ENCODE results near the gene B3GNT5. TPM values are rescaled to one million over a fixed set of nuclear protein-coding genes. Genes with fewer than 3 reads are reported as not detected.

The B3GNT5 gene
- total and polyA plus RNA-seq, 10 of the 15 experiments (the other 5 are each of a cell fraction or from before 2014, with no cell fraction given), result 0.24 to 1.1 (median 0.48) TPM

DNA sequence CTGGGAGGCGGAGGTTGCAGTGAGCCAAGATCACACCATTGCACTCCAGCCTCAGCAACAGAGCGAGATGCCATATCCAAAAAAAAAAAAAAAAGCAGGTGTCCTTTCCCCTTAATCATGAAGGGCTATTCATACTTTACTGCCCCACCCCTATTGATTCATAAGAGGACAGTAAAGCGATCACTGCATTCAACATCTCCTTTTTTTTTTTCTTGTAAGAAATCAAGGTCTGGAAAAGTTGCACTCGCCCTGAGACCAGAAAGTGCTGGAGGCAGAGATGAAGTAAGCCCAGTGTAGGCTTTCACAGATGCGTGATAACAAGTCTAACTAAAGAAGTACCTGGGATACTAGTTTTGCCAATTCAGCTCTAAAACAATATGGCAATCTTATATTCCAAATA, 24.2 kb downstream of the B3GNT5 start (continued):
- TF ChIP-seq, protein P1, sequence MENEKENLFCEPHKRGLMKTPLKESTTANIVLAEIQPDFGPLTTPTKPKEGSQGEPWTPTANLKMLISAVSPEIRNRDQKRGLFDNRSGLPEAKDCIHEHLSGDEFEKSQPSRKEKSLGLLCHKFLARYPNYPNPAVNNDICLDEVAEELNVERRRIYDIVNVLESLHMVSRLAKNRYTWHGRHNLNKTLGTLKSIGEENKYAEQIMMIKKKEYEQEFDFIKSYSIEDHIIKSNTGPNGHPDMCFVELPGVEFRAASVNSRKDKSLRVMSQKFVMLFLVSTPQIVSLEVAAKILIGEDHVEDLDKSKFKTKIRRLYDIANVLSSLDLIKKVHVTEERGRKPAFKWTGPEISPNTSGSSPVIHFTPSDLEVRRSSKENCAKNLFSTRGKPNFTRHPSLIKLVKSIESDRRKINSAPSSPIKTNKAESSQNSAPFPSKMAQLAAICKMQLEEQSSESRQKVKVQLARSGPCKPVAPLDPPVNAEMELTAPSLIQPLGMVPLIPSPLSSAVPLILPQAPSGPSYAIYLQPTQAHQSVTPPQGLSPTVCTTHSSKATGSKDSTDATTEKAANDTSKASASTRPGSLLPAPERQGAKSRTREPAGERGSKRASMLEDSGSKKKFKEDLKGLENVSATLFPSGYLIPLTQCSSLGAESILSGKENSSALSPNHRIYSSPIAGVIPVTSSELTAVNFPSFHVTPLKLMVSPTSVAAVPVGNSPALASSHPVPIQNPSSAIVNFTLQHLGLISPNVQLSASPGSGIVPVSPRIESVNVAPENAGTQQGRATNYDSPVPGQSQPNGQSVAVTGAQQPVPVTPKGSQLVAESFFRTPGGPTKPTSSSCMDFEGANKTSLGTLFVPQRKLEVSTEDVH (IDR thresholded peaks at IDR 0.05; ENCODE audit: low read depth, partially characterized antibody), result no peak
- TF ChIP-seq YY1 (IDR thresholded peaks at IDR 0.05; ENCODE audit: low read depth, low read length) (no peak), CHD2 (IDR thresholded peaks at IDR 0.05; ENCODE audit: borderline replicate concordance, low read depth, low read length) (no peak), ZNF274 (IDR thresholded peaks at IDR 0.05; ENCODE audit: insufficient read depth, insufficient read length) (no peak), TARDBP (IDR thresholded peaks at IDR 0.05; ENCODE audit: borderline replicate concordance) (no peak), EGR1 (IDR thresholded peaks at IDR 0.05; ENCODE audit: borderline replicate concordance in 1 of 2, low read depth in 2 of 2, low read length in 2 of 2) (no peak), NRF1 (conservative IDR thresholded peaks at IDR 0.05; ENCODE audit: low read depth, low read length) (no peak)
- TF ChIP-seq, protein P2, sequence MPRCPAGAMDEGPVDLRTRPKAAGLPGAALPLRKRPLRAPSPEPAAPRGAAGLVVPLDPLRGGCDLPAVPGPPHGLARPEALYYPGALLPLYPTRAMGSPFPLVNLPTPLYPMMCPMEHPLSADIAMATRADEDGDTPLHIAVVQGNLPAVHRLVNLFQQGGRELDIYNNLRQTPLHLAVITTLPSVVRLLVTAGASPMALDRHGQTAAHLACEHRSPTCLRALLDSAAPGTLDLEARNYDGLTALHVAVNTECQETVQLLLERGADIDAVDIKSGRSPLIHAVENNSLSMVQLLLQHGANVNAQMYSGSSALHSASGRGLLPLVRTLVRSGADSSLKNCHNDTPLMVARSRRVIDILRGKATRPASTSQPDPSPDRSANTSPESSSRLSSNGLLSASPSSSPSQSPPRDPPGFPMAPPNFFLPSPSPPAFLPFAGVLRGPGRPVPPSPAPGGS (IDR thresholded peaks at IDR 0.05; ENCODE audit: borderline replicate concordance, insufficient read depth, low read depth, low read length, poor library complexity, severe bottlenecking), result no peak
- TF ChIP-seq, protein P3, sequence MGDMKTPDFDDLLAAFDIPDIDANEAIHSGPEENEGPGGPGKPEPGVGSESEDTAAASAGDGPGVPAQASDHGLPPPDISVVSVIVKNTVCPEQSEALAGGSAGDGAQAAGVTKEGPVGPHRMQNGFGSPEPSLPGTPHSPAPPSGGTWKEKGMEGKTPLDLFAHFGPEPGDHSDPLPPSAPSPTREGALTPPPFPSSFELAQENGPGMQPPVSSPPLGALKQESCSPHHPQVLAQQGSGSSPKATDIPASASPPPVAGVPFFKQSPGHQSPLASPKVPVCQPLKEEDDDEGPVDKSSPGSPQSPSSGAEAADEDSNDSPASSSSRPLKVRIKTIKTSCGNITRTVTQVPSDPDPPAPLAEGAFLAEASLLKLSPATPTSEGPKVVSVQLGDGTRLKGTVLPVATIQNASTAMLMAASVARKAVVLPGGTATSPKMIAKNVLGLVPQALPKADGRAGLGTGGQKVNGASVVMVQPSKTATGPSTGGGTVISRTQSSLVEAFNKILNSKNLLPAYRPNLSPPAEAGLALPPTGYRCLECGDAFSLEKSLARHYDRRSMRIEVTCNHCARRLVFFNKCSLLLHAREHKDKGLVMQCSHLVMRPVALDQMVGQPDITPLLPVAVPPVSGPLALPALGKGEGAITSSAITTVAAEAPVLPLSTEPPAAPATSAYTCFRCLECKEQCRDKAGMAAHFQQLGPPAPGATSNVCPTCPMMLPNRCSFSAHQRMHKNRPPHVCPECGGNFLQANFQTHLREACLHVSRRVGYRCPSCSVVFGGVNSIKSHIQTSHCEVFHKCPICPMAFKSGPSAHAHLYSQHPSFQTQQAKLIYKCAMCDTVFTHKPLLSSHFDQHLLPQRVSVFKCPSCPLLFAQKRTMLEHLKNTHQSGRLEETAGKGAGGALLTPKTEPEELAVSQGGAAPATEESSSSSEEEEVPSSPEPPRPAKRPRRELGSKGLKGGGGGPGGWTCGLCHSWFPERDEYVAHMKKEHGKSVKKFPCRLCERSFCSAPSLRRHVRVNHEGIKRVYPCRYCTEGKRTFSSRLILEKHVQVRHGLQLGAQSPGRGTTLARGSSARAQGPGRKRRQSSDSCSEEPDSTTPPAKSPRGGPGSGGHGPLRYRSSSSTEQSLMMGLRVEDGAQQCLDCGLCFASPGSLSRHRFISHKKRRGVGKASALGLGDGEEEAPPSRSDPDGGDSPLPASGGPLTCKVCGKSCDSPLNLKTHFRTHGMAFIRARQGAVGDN (IDR thresholded peaks at IDR 0.05), result no peak
